SH-SY5Y (cell line): ENCODE results near the gene CD47.

Experiments
- GATA2 ChIP-seq: IDR thresholded peaks from 2 replicates; pipeline ENCODE4 v1.6.1; 2011; ENCODE audit warnings: mild to moderate bottlenecking, low read depth, low read length
- GATA3 ChIP-seq: IDR thresholded peaks from 2 replicates; pipeline ENCODE4 v1.6.1; 2011; ENCODE audit warnings: low read depth, mild to moderate bottlenecking, low read length, moderate library complexity

DNA sequence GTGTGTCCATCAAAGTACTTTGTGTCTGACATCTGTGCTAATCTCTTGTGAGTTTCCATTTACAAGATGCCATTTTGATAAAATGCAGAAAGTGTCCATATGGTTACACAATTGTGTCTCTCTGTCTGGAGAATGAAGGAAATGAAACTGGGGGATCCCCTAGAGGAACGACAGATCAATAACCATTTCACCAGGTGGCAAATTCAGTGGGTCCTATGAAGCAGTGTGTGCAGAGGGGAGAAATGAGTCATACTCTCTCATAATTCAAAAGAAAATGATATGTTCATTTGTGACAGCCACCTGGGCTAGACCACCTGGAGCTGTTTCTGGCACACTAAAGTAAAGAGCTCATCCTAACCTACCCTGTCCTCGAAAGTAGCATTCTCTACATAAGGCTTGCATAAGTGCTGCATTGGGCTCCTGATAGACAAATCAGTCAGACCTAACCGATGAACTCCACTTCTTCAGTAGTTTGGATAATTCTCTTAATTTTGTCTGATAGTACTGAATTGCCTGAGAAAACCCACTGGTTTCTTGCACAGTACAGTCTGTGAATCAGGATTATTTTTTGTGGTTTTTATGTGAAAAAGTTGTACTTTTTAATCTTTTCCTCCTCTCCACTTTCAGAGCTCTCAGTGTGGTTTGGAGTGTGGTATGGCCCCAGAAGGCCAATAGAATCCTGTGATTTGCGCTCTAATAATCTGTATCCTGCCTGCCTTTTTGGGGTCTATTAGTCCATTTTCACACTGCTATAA is 10.3 kb upstream of the CD47 start:
- TF ChIP-seq GATA2 (no peak), GATA3 (no peak)
